IPS DF 6.9 (cell line): ENCODE data around the gene CELF1.
"Not testable (repeated sequence)": the region's sequence is repeated elsewhere in the genome, so short reads cannot be mapped to it uniquely, and the experiment has no call there.

Source experiments
- DNase-seq: peaks from one replicate; pipeline ENCODE4 v3.0.0-alpha.2; 2013; ENCODE audit warnings: low read depth, low spot score
- H3K27ac ChIP-seq: one replicate; pipeline ENCODE4 v1.5.1; 2013; ENCODE audit warnings: low read length, control low read depth
- H3K27me3 ChIP-seq: 2 replicates; pipeline ENCODE4 v1.6.1; 2013; ENCODE audit warnings: mild to moderate bottlenecking, low read length; ENCODE audit not compliant: control insufficient read depth, insufficient read depth
- H3K36me3 ChIP-seq: 2 replicates; pipeline ENCODE4 v1.6.1; 2013; ENCODE audit warnings: low read length; ENCODE audit not compliant: control insufficient read depth, insufficient read depth
- H3K4me1 ChIP-seq: 2 replicates; pipeline ENCODE4 v1.6.1; 2013; ENCODE audit warnings: low read length; ENCODE audit not compliant: control insufficient read depth, insufficient read depth
- H3K4me3 ChIP-seq: 2 replicates; pipeline ENCODE4 v1.5.1; 2013; ENCODE audit warnings: mild to moderate bottlenecking, low read length
- H3K9me3 ChIP-seq: 2 replicates; pipeline ENCODE4 v1.6.1; 2013; ENCODE audit warnings: low read length, inconsistent platforms; ENCODE audit not compliant: control insufficient read depth, insufficient read depth
- WGBS: extraction: QIAGEN DNeasy Blood & Tissue Kit; methylation state at CpG from one replicate; pipeline ENCODE4 v1.1.7; 2013; ENCODE audit warnings: mixed read lengths, missing lambda C conversion rate; ENCODE audit not compliant: insufficient read length, insufficient coverage; 5-methylcytosine and 5-hydroxymethylcytosine counted together

CELF1 gene

DNA sequence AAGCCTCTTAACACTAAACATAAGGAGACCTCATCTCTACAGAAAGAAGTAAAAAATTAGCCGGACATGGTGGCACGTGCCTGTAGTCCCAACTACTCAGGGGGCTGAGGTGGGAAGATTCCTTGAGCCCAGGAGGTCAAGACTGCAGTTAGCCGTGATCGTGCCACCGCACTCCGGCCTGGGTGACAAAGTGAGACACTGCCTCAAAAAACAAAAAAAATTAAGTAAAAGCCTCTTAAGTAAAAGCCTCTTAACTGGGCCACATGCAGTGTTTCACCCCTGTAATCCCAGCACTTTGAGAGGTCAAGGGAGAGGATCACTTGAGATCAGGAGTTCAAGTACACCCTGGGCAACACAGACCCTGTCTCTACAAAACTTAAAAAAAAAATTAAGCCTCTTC, 25.7 kb downstream of the CELF1 start:
- WGBS = no CpG with 5 or more reads among the region's 6 CpGs
- Histone ChIP-seq H3K4me3 (no peak overlapping the region), H3K4me1 (peaks cover 7% of the 10 kb centered on the region), H3K36me3 (no peaks in the 10 kb centered on the region), H3K27ac (no peak overlapping the region), H3K27me3 (no peaks in the 10 kb centered on the region), H3K9me3 (no peaks in the 10 kb centered on the region)
- DNase-seq = no peak

DNA sequence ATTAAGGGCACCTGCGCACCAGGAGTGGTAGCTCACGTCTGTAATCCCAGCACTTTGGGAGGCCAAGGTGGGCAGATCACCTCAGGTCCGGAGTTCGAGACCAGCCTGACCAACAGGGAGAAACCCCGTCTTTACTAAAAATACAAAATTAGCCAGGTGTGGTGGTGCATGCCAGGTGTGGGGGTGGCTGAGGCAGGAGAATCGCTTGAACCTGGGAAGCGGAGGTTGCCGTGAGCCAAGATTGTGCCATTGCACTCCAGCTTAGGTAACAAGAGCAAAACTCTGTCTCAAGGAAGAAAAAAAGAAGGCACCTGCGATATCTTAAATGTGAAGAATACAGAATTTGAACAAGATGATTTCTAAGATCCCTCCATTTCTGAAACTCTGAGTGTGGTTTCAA, 26.9 kb downstream of the CELF1 start:
- not testable (repeated sequence) for H3K27ac ChIP-seq, H3K4me1 ChIP-seq
- WGBS = no CpG with 5 or more reads among the region's 9 CpGs

DNA sequence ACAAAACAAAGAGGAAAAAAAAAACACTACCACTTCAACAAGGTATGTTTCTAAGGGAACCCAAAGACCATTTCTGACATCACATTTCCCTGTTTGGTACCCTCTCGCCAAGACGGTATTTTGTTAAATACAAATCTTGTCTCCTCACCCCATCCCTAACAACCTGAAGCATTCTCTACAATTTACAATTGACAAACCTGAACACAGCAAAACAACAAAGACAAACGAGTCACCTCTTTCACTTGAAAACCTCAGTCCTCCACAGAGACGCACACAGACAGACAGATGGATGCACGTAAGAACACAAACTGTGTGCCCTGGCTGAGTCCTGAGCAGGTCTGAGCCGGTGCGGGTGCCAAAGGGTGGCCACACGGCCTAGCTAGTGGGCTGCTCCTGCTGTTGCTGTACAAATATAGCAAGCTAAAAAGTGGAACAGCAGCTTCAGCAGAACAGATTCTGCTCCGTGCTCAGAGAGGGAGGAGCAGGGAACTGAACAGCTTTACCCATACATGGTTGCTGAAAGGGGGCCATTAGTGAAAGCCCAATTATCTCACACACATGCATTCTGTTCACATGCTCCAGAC, 28.5 kb downstream of the CELF1 start:
- no peak for DNase-seq
- Histone ChIP-seq H3K4me1 (peaks cover 7% of the 10 kb centered on the region), H3K9me3 (no peaks in the 10 kb centered on the region), H3K4me3 (no peak overlapping the region), H3K27me3 (no peaks in the 10 kb centered on the region), H3K27ac (no peak overlapping the region), H3K36me3 (no peaks in the 10 kb centered on the region)
- no CpG with 5 or more reads among the region's 9 CpGs for WGBS

More for the DNA sequence above, 26.9 kb downstream of the CELF1 start:
- H3K4me3 ChIP-seq, H3K27me3 ChIP-seq, H3K9me3 ChIP-seq, H3K36me3 ChIP-seq, DNase-seq: not testable (repeated sequence)

DNA sequence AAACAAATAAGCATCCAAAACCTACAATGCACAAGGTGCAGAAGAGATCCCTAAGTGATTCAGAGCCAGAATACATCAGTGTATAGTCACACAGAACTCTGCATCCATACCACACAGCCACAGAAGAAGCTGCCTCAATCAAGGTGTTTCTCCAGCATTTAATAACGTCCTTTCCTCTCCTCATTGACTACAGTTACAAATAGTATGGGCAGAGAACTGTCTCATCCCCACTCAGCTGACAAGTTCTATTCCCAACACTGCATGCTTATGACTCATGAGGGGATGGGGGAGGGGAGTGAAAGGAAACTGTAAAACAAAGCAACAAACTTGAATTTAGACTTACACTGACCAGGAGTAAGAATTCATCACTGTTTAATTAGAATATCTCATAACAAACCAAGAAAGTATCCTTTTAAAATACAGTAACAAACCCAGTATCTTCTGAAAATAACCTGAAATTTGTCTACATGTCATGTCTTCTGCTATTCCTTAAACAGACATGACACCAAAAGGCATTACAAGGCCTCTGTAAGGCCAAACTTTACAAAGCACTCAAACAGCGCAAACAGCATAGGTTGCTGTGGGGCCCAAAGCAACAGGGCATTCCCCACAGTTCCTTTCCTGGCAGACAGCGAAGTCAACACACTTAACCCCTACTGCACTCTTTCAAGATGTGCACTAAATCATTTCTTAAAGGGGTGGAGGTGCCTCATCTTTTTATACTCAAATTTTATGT, 29.3 kb downstream of the CELF1 start:
- no peaks in the 10 kb centered on the region for H3K9me3 ChIP-seq
- DNase-seq = no peak
- H3K27ac ChIP-seq = no peak overlapping the region
- H3K4me1 ChIP-seq = peaks cover 7% of the 10 kb centered on the region
- no CpG with 5 or more reads among the region's 3 CpGs for WGBS
- no peaks in the 10 kb centered on the region for H3K36me3 ChIP-seq
- no peak overlapping the region for H3K4me3 ChIP-seq
- H3K27me3 ChIP-seq = no peaks in the 10 kb centered on the region

- no peaks in the 10 kb centered on the region for H3K9me3 ChIP-seq
- H3K27ac ChIP-seq = no peak overlapping the region
- no CpG with 5 or more reads among the region's 3 CpGs for WGBS
- no peak overlapping the region for H3K4me3 ChIP-seq
- H3K4me1 ChIP-seq = peaks cover 1% of the 10 kb centered on the region; the same call in 1 of the 2 replicates
- DNase-seq = no peak
- no peaks in the 10 kb centered on the region for H3K27me3 ChIP-seq
- no peaks in the 10 kb centered on the region for H3K36me3 ChIP-seq
Measured at GRCh38 chr11:47518212-47518964, 34.5 kb downstream of the CELF1 start.

DNA sequence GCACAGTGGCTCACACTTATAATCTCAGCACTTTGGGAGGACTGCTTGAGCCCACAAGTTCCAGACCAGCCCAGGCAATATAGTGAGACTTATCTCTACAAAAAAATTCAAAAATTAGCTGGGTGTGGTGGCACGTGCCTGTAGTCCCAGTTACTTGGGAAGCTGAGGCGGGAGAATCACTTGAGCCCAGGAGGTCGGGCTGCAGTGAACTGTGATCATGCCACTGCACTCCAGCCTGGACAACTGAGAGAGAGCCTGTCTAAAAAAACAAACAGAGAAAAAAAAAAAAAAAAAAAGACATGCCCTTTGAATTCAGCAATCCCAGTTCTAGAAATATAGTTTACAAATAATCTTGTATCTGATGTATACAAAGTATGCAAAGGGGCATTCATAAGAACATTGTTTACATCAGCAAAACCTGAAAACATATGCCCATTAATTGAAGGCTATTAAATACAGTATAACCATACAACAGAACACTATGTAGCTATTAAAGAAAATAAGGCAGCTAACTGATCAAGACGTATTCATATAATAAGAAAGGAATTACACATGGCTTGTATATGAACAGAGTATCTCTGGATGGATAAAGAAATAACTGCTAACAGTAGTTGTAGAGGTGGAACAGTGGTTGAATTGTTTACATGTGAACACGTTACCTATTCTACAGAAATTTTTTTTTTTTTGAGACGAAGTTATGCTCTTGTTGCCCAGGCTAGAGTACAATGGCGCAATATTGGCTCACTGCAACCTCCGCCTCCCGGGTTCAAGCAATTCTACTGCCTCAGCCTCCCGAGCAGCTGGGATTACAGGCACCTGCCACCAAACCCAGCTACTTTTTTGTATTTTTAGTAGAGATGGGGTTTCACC, 35.7 kb downstream of the CELF1 start:
- no peaks in the 10 kb centered on the region for H3K36me3 ChIP-seq
- no peak for DNase-seq
- no peaks in the 10 kb centered on the region for H3K27me3 ChIP-seq
- H3K9me3 ChIP-seq = no peaks in the 10 kb centered on the region
- no peak overlapping the region for H3K4me3 ChIP-seq
- peaks cover 1% of the 10 kb centered on the region; the same call in 1 of the 2 replicates for H3K4me1 ChIP-seq
- WGBS = no CpG with 5 or more reads among the region's 10 CpGs
- H3K27ac ChIP-seq = no peak overlapping the region

- WGBS = no CpG with 5 or more reads among the region's 3 CpGs
- H3K4me1 ChIP-seq = peaks cover 1% of the 10 kb centered on the region; the same call in 1 of the 2 replicates
- no peak overlapping the region for H3K27ac ChIP-seq
- H3K9me3 ChIP-seq = no peaks in the 10 kb centered on the region
- no peak overlapping the region for H3K4me3 ChIP-seq
- DNase-seq = no peak
- H3K27me3 ChIP-seq = no peaks in the 10 kb centered on the region
- H3K36me3 ChIP-seq = no peaks in the 10 kb centered on the region
Measured at GRCh38 chr11:47516155-47516554, 36.8 kb downstream of the CELF1 start.

- peaks cover 1% of the 10 kb centered on the region; the same call in 1 of the 2 replicates for H3K4me1 ChIP-seq
- no peaks in the 10 kb centered on the region for H3K27me3 ChIP-seq
- H3K9me3 ChIP-seq = no peaks in the 10 kb centered on the region
- no peak overlapping the region for H3K27ac ChIP-seq
- no peak for DNase-seq
- no peak overlapping the region for H3K4me3 ChIP-seq
- H3K36me3 ChIP-seq = no peaks in the 10 kb centered on the region
- WGBS = 100% methylated on average over 1 of the region's 5 CpGs
Measured at GRCh38 chr11:47514825-47515647, 37.9 kb downstream of the CELF1 start.

DNA sequence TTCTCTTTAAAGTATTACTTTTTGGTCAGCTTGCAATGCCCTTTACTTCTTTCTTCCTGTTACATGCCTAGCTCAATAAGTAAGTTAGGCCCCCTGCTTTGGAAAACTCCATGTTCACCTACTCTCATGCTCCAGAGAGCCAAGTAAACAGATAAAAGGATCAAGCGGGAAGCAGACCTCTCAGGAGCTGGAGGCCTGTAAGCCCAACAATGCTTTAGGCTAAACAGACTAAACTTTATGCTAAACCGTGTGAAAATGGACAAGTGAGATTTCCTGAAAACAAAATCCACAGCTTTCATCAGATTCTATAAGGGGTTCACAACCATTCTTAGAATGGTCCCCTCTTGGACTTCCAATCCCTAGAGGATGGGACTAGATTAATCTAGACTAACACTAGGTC, 40.2 kb downstream of the CELF1 start:
- WGBS = no CpG with 5 or more reads among the region's 2 CpGs
- Histone ChIP-seq H3K4me3 (no peak overlapping the region), H3K9me3 (no peaks in the 10 kb centered on the region), H3K27me3 (no peaks in the 10 kb centered on the region), H3K27ac (no peak overlapping the region), H3K4me1 (peaks cover 6% of the 10 kb centered on the region; the same call in 1 of the 2 replicates), H3K36me3 (no peaks in the 10 kb centered on the region)
- no peak for DNase-seq
